Neuron (in vitro differentiated cells): Measurements from ENCODE around the gene PPP2R5B.
A peak's percentile ranks its signal among the peaks of the same experiment; 100 is the strongest.

Experiments used
- H2AFZ ChIP-seq: one replicate; pipeline ENCODE4 v1.6.1; 2013; ENCODE audit warnings: low read depth, mild to moderate bottlenecking, inconsistent platforms, low read length, moderate library complexity
- H3K27me3 ChIP-seq: one replicate; pipeline ENCODE4 v1.6.1; 2013; ENCODE audit warnings: low read length; ENCODE audit not compliant: insufficient read depth
- H3K36me3 ChIP-seq: one replicate; pipeline ENCODE4 v1.6.1; 2013; ENCODE audit warnings: low read length; ENCODE audit not compliant: insufficient read depth
- H3K4me1 ChIP-seq: one replicate; pipeline ENCODE4 v1.6.1; 2013; ENCODE audit warnings: low read length; ENCODE audit not compliant: insufficient read depth
- H3K4me3 ChIP-seq: 2 replicates; pipeline ENCODE4 v1.5.1; 2013; ENCODE audit warnings: mild to moderate bottlenecking, low read length, moderate library complexity
- H3K9me3 ChIP-seq: one replicate; pipeline ENCODE4 v1.6.1; 2013; ENCODE audit warnings: low read length

The PPP2R5B gene

GRCh38 chr11:64905516-64906313, 18.8 kb upstream of the PPP2R5B start:
- Histone ChIP-seq H2AFZ (no peak overlapping the region), H3K9me3 (no peaks in the 10 kb centered on the region), H3K4me1 (no peaks in the 10 kb centered on the region), H3K36me3 (peaks cover 70% of the 10 kb centered on the region), H3K4me3 (no peak overlapping the region), H3K27me3 (no peaks in the 10 kb centered on the region)

- H3K4me3 ChIP-seq: no peak overlapping the region
- H3K9me3 ChIP-seq: no peaks in the 10 kb centered on the region
- peaks cover 74% of the 10 kb centered on the region for H3K36me3 ChIP-seq
- H2AFZ ChIP-seq: no peak overlapping the region
- no peaks in the 10 kb centered on the region for H3K27me3 ChIP-seq
- no peaks in the 10 kb centered on the region for H3K4me1 ChIP-seq
These were observed 18.2 kb upstream of the PPP2R5B start for GRCh38 chr11:64906314-64906635.

- Histone ChIP-seq H3K27me3 (no peaks in the 10 kb centered on the region), H3K9me3 (no peaks in the 10 kb centered on the region), H2AFZ (no peak overlapping the region), H3K36me3 (peaks cover 72% of the 10 kb centered on the region), H3K4me1 (no peaks in the 10 kb centered on the region), H3K4me3 (no peak overlapping the region)
These were observed 15.7 kb upstream of the PPP2R5B start for GRCh38 chr11:64908766-64909165.

GRCh38 chr11:64909653-64910343, 14.7 kb upstream of the PPP2R5B start:
- Histone ChIP-seq H3K36me3 (peaks cover 73% of the 10 kb centered on the region), H3K4me3 (no peak overlapping the region), H2AFZ (no peak overlapping the region), H3K9me3 (no peaks in the 10 kb centered on the region), H3K4me1 (no peaks in the 10 kb centered on the region), H3K27me3 (no peaks in the 10 kb centered on the region)

- H3K9me3 ChIP-seq: no peaks in the 10 kb centered on the region
- peaks cover 69% of the 10 kb centered on the region for H3K36me3 ChIP-seq
- no peaks in the 10 kb centered on the region for H3K4me1 ChIP-seq
- H2AFZ ChIP-seq: no peak overlapping the region
- no peaks in the 10 kb centered on the region for H3K27me3 ChIP-seq
- H3K4me3 ChIP-seq: no peak overlapping the region
These were observed 13.9 kb upstream of the PPP2R5B start for GRCh38 chr11:64910451-64911093.

- Histone ChIP-seq H3K9me3 (no peaks in the 10 kb centered on the region), H3K4me3 (no peak overlapping the region), H3K27me3 (no peaks in the 10 kb centered on the region), H2AFZ (no peak overlapping the region), H3K36me3 (peaks cover 63% of the 10 kb centered on the region), H3K4me1 (peaks cover 5% of the 10 kb centered on the region)
These were observed 13.3 kb upstream of the PPP2R5B start for GRCh38 chr11:64911142-64911541.

- no peaks in the 10 kb centered on the region for H3K27me3 ChIP-seq
- H3K4me3 ChIP-seq: no peak overlapping the region
- no peak overlapping the region for H2AFZ ChIP-seq
- peaks cover 9% of the 10 kb centered on the region for H3K4me1 ChIP-seq
- no peaks in the 10 kb centered on the region for H3K9me3 ChIP-seq
- H3K36me3 ChIP-seq: peaks cover 58% of the 10 kb centered on the region
These were observed 12.8 kb upstream of the PPP2R5B start for GRCh38 chr11:64911689-64912088.

GRCh38 chr11:64913171-64913727, 11.2 kb upstream of the PPP2R5B start:
- no peaks in the 10 kb centered on the region for H3K9me3 ChIP-seq

GRCh38 chr11:64914123-64914522, 10.4 kb upstream of the PPP2R5B start:
- Histone ChIP-seq H2AFZ (no peak overlapping the region), H3K9me3 (no peaks in the 10 kb centered on the region), H3K4me1 (peaks cover 17% of the 10 kb centered on the region), H3K4me3 (no peak overlapping the region), H3K27me3 (no peaks in the 10 kb centered on the region), H3K36me3 (peaks cover 39% of the 10 kb centered on the region)

More at GRCh38 chr11:64913171-64913727, 11.2 kb upstream of the PPP2R5B start:
- peaks cover 46% of the 10 kb centered on the region for H3K36me3 ChIP-seq
- no peak overlapping the region for H2AFZ ChIP-seq
- H3K27me3 ChIP-seq: no peaks in the 10 kb centered on the region
- no peak overlapping the region for H3K4me3 ChIP-seq
- peaks cover 17% of the 10 kb centered on the region for H3K4me1 ChIP-seq

- Histone ChIP-seq H3K4me3 (no peak overlapping the region), H2AFZ (no peak overlapping the region), H3K27me3 (no peaks in the 10 kb centered on the region), H3K4me1 (peaks cover 17% of the 10 kb centered on the region), H3K36me3 (peaks cover 26% of the 10 kb centered on the region), H3K9me3 (no peaks in the 10 kb centered on the region)
These were observed 9.1 kb upstream of the PPP2R5B start for GRCh38 chr11:64915376-64915887.

- Histone ChIP-seq H3K27me3 (no peaks in the 10 kb centered on the region), H3K4me3 (peak overlapping the region; percentile 79), H3K9me3 (no peaks in the 10 kb centered on the region), H3K36me3 (peaks cover 20% of the 10 kb centered on the region), H3K4me1 (peaks cover 17% of the 10 kb centered on the region), H2AFZ (peak overlapping the region; percentile 14)
These were observed 8.3 kb upstream of the PPP2R5B start for GRCh38 chr11:64916040-64916774.

GRCh38 chr11:64916775-64917662, 7.5 kb upstream of the PPP2R5B start, which contains the start of gene ATG2A:
Gene ATG2A (minus strand): TSS chr11:64917209. CDS start chr11:64917135, 74 bp downstream.
- Histone ChIP-seq H3K27me3 (no peaks in the 10 kb centered on the region), H3K36me3 (peaks cover 13% of the 10 kb centered on the region), H2AFZ (peak within 1 kb of the TSS; percentile 78), H3K9me3 (no peaks in the 10 kb centered on the region), H3K4me3 (peak within 1 kb of the TSS; percentile 79), H3K4me1 (peaks cover 17% of the 10 kb centered on the region)
